K562 (cell line): ENCODE data around the gene ATAD2B. TPM values are rescaled to one million over a fixed set of nuclear protein-coding genes. Genes with fewer than 3 reads are reported as not detected.

Experiments
- C11orf30 ChIP-seq: fragments of 450-650 bp; IDR thresholded peaks from 2 replicates; pipeline ENCODE4 v1.6.1; 2016; ENCODE audit warnings: low read depth, mild to moderate bottlenecking
- CUX1 ChIP-seq: fragments of 200-800 bp; sonication (Bioruptor generic); IDR thresholded peaks from 2 replicates; pipeline ENCODE4 v1.6.1; 2016; ENCODE audit warnings: missing genetic modification characterization, missing compliant biosample characterization
- EP300 ChIP-seq: IDR thresholded peaks from 2 replicates; pipeline ENCODE4 v1.6.1; 2012; ENCODE audit warnings: low read length, improper control_type of control experiment
- MAFG ChIP-seq: fragments of 450-650 bp; conservative IDR thresholded peaks from 2 replicates; pipeline ENCODE4 v1.6.1; 2016; ENCODE audit warnings: missing genetic modification characterization, missing compliant biosample characterization
- PCBP1 ChIP-seq: fragments of 200-400 bp; formaldehyde crosslinking; IDR thresholded peaks from 2 replicates; pipeline ENCODE4 v1.6.1; 2018; ENCODE audit warnings: mild to moderate bottlenecking, low read depth, low read length; ENCODE audit not compliant: poor library complexity, severe bottlenecking
- POLR3A ChIP-seq: IDR thresholded peaks from 2 replicates; pipeline ENCODE4 v1.6.1; 2011; ENCODE audit warnings: borderline replicate concordance, mild to moderate bottlenecking, moderate library complexity; ENCODE audit not compliant: insufficient read length, insufficient read depth; ENCODE audit errors: extremely low read depth
- ZNF121 ChIP-seq: sonication (generic); formaldehyde crosslinking; conservative IDR thresholded peaks from 2 replicates; pipeline ENCODE4 v1.8.0; 2022; ENCODE audit warnings: missing genetic modification reagents
- polyA plus RNA-seq, 8 experiments: library from polyadenylated mRNA; depleted of rRNA in 4 of 8; stranded (reverse) in 5 of 8; unstranded in 3 of 8; fragments of >200 nt; fragmentation: Nextera tagmentation in 2 of 8; fragmentation: Illumina TruSeq in 1 of 8; extraction: Ambion mirVana in 2 of 8; extraction: Trizol in 1 of 8; gene quantifications; 2 replicates each; pipeline versions ENCODE4 v1.2.1 to v1.2.3, GENCODE V29; 2011 to 2014; ENCODE audit warnings: inconsistent platforms in 1 of 8, missing spikeins in 1 of 8
- total RNA-seq, 7 experiments: library from RNA; depleted of rRNA in 6 of 7; stranded (reverse); fragments of >200 nt in 6 of 7; fragmentation: Illumina TruSeq in 2 of 7; extraction: Trizol in 2 of 7; gene quantifications; 2 replicates each; pipeline versions ENCODE4 v1.2.1 to v1.2.3, GENCODE V29; 2011 to 2021; ENCODE audit warnings: low replicate concordance in 1 of 7

Gene ATAD2B
- total and polyA plus RNA-seq, 9 of the 15 experiments (the other 6 are each of a cell fraction or from before 2014, with no cell fraction given) = 3.2 to 21.6 (median 11.4) TPM

- no peak for TF ChIP-seq CUX1 (CRISPR knock-in tag)
- peak; percentile 67 for TF ChIP-seq C11orf30
- no peak for TF ChIP-seq POLR3A
- TF ChIP-seq ZNF121 (CRISPR knock-in tag) = no peak
- no peak for TF ChIP-seq PCBP1
- TF ChIP-seq EP300 = no peak
- 0 out of 2 replicates have a peak, but pooled peaks have one; percentile 8 for TF ChIP-seq MAFG
Measured at GRCh38 chr2:23843051-23843976, 83.6 kb downstream of the ATAD2B start (continued).
